Smooth muscle cell (in vitro differentiated cells): ENCODE results near the gene EPS8L1. TPM values are rescaled to one million over a fixed set of nuclear protein-coding genes. Genes with fewer than 3 reads are reported as not detected.

ENCODE experiments used
- DNase-seq: peaks from one replicate; lab custom pipeline; 2025; ENCODE audit not compliant: unreplicated experiment; lab: John Stamatoyannopoulos, UW
- H2AFZ ChIP-seq: fragments of 200-600 bp; sonication (generic); 2 replicates; pipeline ENCODE4 v1.6.0; 2016; ENCODE audit warnings: antibody characterized with exemption, low read depth, mild to moderate bottlenecking
- H3F3A ChIP-seq: fragments of 200-600 bp; sonication (generic); 2 replicates; pipeline ENCODE4 v1.6.0; 2017; ENCODE audit warnings: antibody characterized with exemption, low read depth
- H3K27ac ChIP-seq: fragments of 200-600 bp; sonication (generic); 2 replicates; pipeline ENCODE4 v1.5.1; 2016; ENCODE audit warnings: low read depth, mild to moderate bottlenecking
- H3K27me3 ChIP-seq: fragments of 200-600 bp; sonication (generic); 2 replicates; pipeline ENCODE4 v1.6.1; 2016; ENCODE audit warnings: low read depth, mild to moderate bottlenecking
- H3K36me3 ChIP-seq: fragments of 200-600 bp; sonication (generic); 2 replicates; pipeline ENCODE4 v1.5.1; 2016; ENCODE audit warnings: low read depth
- H3K4me1 ChIP-seq: fragments of 200-600 bp; sonication (generic); 2 replicates; pipeline ENCODE4 v1.5.1; 2016; ENCODE audit warnings: low read depth
- H3K4me2 ChIP-seq: fragments of 200-600 bp; sonication (generic); 2 replicates; pipeline ENCODE4 v1.6.0; 2016; ENCODE audit warnings: mild to moderate bottlenecking
- H3K4me3 ChIP-seq: fragments of 200-600 bp; sonication (generic); 2 replicates; pipeline ENCODE4 v1.5.1; 2016; ENCODE audit warnings: mild to moderate bottlenecking
- H3K79me2 ChIP-seq: fragments of 200-600 bp; sonication (generic); 2 replicates; pipeline ENCODE4 v1.6.0; 2016; ENCODE audit warnings: low read depth, mild to moderate bottlenecking
- H3K9ac ChIP-seq: fragments of 200-600 bp; sonication (generic); 2 replicates; pipeline ENCODE4 v1.6.0; 2016; ENCODE audit warnings: low read depth
- H3K9me3 ChIP-seq: fragments of 200-600 bp; sonication (generic); replicated peaks from 2 replicates; pipeline ENCODE4 v1.5.1; 2016; ENCODE audit warnings: low read depth
- H4K20me1 ChIP-seq: fragments of 200-600 bp; sonication (generic); 2 replicates; pipeline ENCODE4 v1.6.0; 2016; ENCODE audit warnings: low read depth
- CTCF ChIP-seq: fragments of 200-600 bp; sonication (generic); IDR thresholded peaks from 2 replicates; pipeline ENCODE4 v1.5.1; 2017; ENCODE audit warnings: borderline replicate concordance, mild to moderate bottlenecking, antibody characterized with exemption; ENCODE audit not compliant: insufficient read depth, poor library complexity, severe bottlenecking
- WGBS: methylation state at CpG from one replicate; pipeline ENCODE4 v1.1.7; 2016; ENCODE audit warnings: low lambda C conversion rate; 5-methylcytosine and 5-hydroxymethylcytosine counted together
- polyA plus RNA-seq: library from polyadenylated mRNA; unstranded; fragments of >200 nt; fragmentation: Nextera tagmentation; extraction: Ambion mirVana; gene quantifications from 2 replicates; pipeline ENCODE4 v1.2.1, GENCODE V29; 2016
- total RNA-seq: library from RNA; depleted of rRNA; stranded (reverse); fragments of >200 nt; gene quantifications from 2 replicates; pipeline ENCODE4 v1.2.3, GENCODE V29; 2014

The EPS8L1 gene
- total and polyA plus RNA-seq, 2 experiments from 2014 or later = 16.8 to 32.9 TPM

GRCh38 chr19:55109527-55110291 lies 34.0 kb downstream of the EPS8L1 start:
- no peak for TF ChIP-seq CTCF
- Histone ChIP-seq H3K36me3 (no peaks in the 10 kb centered on the region), H3K4me1 (no peaks in the 10 kb centered on the region), H3K27me3 (no peaks in the 10 kb centered on the region), H3K79me2 (peaks cover 34% of the 10 kb centered on the region), H3K9ac (no peak overlapping the region), H3F3A (no peaks in the 10 kb centered on the region), H4K20me1 (peaks cover 91% of the 10 kb centered on the region), H2AFZ (no peak overlapping the region), H3K4me2 (no peak overlapping the region), H3K27ac (no peak overlapping the region), H3K9me3 (no peaks in the 10 kb centered on the region), H3K4me3 (no peak overlapping the region)
- DNase-seq = no peak
- WGBS = 94% methylated on average over 20 of the region's 20 CpGs

DNA sequence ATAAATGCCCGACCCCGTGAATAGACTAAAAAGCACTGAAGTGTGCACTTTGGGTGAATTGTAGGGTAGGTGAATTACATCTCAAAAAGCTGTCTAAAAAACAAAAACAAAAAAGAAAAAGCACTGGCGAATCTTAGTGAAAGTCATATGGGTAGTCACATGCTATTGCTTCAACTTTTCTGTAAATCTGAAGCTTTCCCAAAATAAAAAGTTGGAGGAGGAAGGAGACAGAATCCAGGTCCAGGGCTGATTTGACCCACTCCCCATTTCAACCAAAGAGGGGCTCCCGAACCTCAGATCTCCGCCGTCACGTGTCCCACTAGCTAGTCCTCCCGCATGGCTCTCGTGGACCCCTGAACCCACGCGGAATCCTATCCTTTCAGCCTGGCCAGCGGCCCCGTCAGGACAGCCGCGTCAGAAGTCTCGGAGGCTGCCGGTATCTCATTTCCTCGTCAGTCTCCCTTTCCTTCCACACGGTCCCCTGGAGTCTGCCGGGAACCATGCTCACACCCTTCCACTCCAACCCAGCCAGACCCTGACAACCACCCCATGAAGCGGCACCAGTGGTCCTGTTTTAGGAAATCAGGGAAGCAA lies 35.7 kb downstream of the EPS8L1 start:
- H3F3A ChIP-seq = no peaks in the 10 kb centered on the region
- peaks cover 51% of the 10 kb centered on the region for H3K79me2 ChIP-seq
- TF ChIP-seq CTCF = no peak
- H3K9ac ChIP-seq = no peak overlapping the region
- no peaks in the 10 kb centered on the region for H3K9me3 ChIP-seq
- WGBS = 96% methylated on average over 21 of the region's 21 CpGs
- H3K4me3 ChIP-seq = no peak overlapping the region
- no peaks in the 10 kb centered on the region for H3K27me3 ChIP-seq
- no peak overlapping the region for H3K27ac ChIP-seq
- no peak overlapping the region for H2AFZ ChIP-seq
- H3K4me1 ChIP-seq = peaks cover 7% of the 10 kb centered on the region
- H3K4me2 ChIP-seq = no peak overlapping the region
- DNase-seq = no peak
- H3K36me3 ChIP-seq = no peaks in the 10 kb centered on the region
- H4K20me1 ChIP-seq = peaks cover 92% of the 10 kb centered on the region

- no peak overlapping the region for H3K9ac ChIP-seq
Measured at GRCh38 chr19:55112246-55112776, 36.6 kb downstream of the EPS8L1 start.

More at GRCh38 chr19:55112246-55112776, 36.6 kb downstream of the EPS8L1 start:
- Histone ChIP-seq H3K9me3 (no peaks in the 10 kb centered on the region), H3K36me3 (no peaks in the 10 kb centered on the region), H3K27ac (no peak overlapping the region), H3K4me1 (peaks cover 7% of the 10 kb centered on the region), H2AFZ (no peak overlapping the region), H3K79me2 (peaks cover 53% of the 10 kb centered on the region), H4K20me1 (peaks cover 89% of the 10 kb centered on the region), H3F3A (no peaks in the 10 kb centered on the region), H3K27me3 (no peaks in the 10 kb centered on the region), H3K4me3 (no peak overlapping the region), H3K4me2 (no peak overlapping the region)
- no peak for DNase-seq
- no peak for TF ChIP-seq CTCF
- 97% methylated on average over 25 of the region's 25 CpGs for WGBS
